HCEC 1CT (cell line): Measurements from ENCODE around the gene FXYD6.
A peak's percentile ranks its signal among the peaks of the same experiment; 100 is the strongest.

ENCODE experiments used
- DNase-seq: peaks from one replicate; pipeline ENCODE4 v3.0.0-alpha.2; 2017

The FXYD6 gene

DNA sequence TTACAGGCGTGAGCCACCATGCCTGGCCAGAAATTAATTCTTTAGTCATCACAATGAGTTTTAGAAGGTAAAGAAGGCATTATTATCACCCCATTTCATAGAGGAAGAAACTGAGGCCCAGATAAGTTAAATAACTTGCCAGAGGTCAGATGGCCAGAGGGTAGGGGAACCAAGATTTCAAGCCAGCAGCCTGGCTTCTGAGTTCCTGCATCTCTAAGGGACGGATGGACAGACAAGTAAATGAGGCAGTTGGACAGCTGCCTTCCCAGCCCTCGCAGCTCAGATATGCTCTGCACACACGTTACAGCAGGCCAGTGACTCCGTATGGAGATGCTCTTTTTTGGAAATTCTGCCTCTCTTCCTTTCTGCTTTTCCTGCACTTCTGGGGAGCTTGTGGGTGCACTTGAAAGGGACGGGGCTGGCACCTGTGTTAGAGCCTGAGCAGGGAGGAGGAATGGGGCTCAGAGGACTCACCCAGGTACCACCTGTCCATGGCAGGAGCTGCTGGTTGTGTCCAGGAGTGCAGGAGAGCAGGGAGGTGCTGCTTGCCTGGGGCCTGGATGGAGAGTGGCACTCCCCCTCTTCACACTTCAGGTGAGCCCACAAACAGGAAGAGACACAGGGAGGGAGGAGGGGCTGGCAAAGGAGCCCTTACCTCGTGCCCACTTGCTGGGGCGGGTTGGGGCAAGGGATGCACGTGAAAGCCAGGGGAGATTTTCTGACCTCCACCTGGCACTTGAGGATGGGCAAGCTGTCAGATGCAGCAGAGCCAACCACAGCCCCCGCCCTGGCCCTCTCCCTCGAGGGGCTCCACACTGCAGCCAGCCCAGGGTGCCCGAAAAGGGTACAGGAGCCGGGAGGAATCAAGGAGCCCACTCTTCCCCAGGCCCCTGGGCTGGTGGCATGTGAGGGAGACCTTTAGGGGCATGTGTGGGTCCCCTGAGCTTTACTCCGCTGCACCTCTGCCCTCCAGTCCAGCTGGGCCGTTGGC is 48.6 kb downstream of the FXYD6 start:
- DNase-seq = no peak

DNA sequence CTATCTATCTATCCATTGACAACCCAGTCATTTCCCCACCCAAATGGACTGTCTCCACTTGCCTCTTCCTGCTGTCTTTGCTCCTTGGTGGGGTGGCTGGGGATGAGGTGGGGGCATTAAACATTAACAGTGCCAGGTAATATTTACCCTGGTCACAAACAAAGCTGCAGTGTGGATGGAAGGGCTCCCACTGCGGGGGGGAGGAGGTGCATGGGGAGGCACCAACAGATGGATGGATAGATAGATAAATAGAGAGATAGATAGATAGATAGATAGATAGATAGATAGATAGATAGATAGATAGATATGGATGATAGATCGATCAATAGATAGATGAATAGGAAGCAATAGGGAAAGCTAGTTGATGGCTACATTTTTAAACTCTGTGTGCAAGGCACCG is 49.6 kb downstream of the FXYD6 start:
- no peak for DNase-seq

DNA sequence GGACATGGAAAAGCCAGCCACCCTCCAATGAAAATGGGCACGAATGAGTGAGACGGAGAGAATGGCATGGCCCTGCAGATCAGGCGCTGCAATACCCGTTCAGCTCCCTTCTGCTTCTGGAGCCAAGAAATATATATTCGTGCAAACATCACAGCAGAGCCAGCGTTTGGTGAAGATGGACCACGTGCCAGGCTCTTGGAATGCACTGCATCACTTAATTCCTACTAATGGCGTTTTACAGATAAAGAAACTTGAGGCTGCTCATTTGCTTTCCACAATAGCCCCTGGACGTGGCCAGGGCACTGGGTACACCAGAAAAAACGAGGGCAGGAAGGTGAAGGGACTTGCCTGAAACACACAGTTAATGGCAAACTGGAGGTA is 50.3 kb downstream of the FXYD6 start:
- no peak for DNase-seq

DNA sequence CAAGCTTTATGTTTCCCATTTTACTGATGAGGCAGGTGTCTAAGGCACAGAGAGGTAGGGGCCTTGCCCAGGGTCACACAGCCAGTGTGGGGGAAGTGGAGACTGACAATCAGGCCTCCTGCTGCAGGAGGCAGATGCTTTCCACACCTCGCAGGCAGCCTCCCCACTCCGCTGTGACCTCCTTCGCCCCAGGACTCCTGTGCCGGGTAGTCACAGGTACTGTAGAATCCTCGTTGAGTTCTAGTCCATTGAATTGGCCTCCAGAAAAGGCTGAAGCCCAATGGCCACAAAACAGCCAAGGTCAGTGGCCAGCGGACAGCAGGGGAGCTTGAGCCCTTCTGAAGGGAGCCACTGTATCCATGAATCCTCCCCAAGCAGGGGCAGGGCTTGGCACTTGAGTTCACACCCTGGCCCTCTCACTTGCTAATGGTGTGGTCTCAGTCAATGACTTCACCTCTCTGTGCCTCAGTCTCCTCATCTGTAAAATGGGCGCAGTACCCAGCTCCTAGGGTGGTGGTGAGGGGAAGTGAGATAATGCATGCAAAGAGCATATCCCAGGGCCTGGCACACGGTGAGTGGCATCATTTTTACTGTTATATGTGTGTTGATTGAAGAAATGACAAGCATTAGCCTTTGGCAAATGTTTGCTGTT is 50.8 kb downstream of the FXYD6 start:
- DNase-seq = no peak

DNA sequence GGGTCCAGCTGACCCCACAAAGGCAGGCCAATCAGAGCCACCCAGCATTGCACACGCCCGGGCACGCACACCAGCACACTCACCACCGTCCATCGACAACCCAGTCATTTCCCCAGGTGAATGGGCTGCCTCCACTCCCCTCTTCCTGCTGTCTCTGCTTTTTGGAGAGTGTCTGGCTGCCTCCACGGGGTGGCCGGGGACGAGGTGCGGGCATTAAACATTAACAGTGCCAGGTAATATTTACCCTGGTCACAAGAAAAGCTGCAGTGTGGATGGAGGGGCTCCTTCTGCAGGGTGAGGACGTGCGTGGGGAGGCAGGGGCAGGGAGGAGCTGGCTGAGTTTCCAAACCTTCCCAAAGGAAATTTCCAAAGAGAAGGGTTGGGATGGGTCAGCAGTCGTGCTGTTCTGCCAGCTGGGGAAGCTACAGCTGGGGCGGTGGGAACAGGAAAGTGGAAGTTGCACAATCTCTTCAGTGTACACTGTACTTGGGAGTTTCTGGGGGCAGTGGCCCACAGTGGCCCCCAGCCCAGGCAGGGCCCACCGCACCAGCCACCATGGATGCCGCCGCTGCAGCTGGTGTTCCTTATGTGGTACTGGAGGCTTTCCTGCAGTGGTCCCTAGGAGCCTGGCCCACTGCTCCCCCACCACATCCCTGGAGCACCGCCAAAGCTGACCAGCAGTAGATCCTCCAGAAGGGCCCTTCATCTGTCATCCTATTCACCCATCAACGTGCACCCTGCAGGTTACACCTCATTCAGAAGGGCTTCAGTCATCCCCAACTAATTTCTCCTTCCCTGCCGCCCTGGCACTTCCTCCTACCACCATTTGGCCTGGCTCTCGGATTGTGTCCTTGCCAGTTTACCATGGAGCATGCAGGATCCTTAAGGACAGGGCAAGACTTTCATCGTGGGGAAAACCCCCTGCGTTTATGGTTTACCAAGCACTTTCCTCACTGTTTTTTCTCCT is 51.6 kb downstream of the FXYD6 start, which contains the start of gene FXYD2:
FXYD2 (minus strand) TSS at position 174 of the 967 bp plus-strand sequence; CDS start at position 108, 66 bp downstream.
- no peak for DNase-seq

DNA sequence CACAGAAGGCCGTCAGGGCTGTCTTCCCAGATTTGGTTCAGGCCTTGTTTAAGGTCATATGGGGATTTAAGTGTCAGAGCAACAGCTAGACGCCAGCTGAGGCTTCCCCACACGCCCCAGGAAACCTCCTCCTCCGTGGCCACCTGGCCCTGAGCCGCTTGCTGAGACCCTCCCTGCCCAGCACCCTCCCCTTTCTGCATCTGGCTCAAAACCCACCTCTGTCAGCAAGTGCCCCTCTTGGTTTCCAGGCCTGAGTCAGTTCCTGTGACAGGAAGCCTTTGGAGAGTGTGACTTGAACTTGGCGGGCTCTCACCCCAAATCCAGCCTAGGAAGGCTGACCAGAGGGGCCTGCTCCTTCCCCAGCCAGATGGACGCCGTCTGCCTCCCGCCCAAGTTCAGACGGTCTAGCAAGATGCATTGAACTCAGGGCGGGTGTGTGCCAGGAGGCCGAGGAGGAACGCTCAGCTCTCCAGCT is 52.5 kb downstream of the FXYD6 start:
- DNase-seq = no peak

DNA sequence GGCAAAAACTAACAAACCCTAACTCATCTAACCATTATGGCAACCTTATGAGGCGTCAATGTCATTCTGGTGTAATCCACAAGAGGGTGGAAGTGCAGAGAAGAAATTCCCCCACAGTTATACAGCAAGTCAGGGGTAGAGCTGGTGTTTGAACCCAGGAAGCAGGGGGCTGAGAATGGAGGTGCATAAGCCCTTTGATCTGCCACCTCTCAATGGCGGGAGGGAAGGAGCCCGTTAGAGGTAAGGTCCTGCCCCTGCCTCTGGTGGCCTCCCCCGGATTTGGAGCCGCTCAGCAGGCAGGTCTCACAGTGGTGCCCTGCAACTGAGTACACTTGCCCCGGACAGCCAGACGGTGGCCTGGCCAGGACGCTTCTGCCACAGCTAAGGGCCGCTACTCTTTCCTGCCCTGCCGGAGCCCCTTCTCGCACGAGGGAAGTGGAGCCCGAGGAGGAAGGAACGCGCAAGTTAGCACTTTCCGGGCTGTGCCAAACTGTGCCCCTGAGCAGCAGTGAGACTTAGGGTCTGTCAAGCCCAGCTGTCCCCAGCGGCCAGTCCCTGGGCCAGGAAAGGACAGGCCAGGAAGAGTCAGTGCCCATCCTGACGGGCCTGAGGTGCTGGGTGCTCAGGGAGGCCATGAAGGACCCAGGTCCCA is 53.0 kb downstream of the FXYD6 start:
- no peak for DNase-seq

DNA sequence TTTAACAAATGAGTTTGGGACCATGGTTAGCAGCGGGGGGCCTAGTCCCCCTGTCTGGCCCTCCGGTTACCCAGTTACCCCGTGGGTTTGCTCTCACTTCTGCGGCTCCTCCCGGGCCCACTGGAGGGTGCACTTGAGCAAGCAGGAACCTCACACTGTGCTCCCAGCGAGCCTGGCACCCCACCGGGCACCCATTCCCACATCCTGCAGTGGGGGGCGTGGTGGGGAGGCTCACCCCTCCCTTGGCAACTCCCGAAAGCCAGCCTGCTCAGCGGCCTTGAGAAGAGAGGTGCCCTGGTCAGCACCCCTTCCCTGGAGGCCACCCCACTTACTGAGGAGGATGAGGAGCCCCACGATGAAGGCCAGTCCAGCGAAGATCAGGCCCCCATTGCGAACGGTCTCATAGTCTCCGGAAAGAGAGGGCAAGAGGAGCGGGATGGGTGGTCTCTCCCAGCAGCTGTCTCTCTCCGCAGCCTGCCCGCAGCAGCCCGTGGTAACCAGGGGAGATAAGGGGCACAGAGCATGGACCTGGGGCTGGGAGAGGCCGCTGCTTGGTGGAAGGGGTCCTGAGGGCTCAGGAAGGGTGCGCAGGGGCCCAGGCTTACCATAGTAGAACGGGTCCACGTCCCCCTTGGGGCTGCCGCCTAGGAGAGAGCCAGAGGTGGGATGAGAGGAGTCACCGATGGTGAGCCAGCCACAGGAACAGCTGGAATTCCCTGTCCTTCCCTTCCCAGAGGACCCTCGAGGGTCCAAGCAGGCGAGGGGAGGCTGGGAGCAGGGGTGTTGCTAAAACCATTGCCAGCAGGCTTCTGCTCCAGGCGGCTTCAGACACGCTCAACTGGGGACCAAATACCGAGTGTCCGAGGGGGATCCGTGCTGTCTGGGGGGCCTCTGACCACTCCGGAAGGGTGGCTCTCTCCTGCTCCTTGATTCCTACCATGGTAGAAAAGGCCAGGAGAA is 54.1 kb downstream of the FXYD6 start:
- DNase-seq = no peak

DNA sequence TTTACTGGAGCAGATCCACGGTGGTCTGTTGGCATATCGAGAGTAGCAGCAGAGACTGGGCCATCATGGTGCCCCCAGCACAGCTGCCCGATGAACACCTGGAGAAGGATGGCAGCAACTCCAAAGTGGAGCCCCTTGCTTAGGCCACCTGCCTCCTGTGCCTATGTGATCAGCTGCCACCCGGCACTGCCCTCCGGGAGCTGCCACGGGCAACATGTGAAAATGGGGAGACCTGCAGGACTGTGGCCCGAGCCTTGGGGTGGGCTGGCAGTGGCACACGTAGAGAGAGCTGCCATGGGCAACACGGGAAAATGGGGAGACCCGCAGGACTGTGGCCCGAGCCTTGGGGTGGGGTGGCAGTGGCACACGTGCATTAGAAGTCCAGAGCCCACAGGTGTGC is 55.0 kb downstream of the FXYD6 start:
- no peak for DNase-seq

DNA sequence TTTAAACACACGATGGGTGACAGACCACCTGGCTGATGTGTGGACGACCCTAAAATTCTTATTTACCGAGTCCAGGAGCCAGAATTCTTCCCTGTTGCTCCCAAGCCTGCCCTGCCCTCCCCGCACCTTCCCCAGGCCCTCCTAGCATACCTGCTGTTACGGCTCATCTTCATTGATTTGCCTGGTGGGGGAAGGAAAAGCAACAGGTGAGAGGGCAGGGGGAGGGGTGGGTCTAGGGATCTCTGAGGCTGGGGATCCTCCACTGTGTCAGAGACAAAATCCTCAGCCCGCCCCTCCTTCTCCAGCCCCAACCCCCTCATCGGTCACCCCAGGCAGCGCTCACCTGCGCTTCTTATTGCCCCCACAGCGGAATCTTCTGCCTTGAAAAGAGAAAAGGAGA is 55.9 kb downstream of the FXYD6 start:
- no peak for DNase-seq

DNA sequence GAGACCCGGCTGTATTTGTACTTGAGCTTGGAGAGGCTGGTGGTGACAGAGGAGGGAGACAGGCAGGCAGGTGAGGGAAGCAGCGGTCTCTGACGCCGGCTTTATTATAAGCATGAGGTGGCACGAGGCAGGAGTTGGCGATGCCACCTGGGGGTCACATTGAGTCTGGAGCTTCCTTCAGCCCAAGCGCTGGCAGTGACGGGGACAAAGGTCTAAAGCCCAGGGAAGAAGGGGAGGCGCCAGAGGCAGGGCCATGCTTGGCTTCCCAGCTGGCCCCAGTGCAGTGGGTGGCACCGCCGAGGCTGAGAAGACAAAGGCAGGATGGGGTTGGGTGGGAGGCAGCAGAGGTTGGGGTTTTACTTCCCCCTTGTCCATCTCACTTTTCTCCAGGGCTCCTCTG is 56.4 kb downstream of the FXYD6 start:
- no peak for DNase-seq

DNA sequence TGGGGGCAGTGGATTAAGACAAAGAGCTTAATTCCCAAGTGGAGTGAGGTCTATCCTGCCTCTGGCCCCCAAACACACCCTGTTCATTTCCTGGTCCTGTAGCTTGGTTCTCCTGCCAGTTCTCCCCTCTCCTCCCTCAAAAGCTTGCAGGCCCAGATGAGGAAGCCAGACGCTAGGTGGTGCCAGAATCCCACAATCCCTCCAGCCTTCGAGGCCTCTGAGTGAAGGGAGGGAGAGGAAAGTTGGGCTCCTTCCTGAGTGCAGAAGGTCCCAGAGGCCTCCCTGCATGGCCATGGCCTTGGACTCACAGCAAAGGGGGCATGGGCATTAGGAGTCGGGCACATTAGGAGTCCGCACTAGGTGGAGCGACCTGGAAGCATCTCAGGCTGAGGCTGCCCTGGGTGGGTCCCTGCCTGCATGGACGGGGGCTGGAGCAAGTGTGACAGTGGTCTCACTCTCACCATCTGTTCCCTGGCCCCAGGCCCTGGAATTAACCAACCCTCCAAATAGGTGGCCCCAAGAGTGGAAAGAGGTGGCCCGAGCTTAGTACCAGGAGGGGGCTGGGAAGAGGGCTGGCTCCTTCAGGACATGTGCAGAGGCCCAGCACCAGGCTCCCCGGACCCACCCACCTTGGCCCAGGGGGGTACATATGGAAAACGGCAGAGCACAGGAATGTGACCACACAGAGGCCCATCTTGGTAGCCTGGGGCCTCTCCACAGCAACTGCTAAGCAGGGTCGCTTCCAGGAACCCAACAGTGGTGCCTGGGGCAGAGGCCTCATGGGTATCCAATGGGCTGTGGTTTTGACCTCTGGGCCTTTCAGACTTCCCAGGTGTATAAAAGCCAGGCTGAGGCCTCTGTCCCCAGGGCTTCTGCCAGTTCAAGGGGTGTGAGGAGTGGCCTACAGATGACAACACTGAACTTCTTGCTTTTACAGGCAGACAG is 57.1 kb downstream of the FXYD6 start:
- DNase-seq = peak; percentile 56

DNA sequence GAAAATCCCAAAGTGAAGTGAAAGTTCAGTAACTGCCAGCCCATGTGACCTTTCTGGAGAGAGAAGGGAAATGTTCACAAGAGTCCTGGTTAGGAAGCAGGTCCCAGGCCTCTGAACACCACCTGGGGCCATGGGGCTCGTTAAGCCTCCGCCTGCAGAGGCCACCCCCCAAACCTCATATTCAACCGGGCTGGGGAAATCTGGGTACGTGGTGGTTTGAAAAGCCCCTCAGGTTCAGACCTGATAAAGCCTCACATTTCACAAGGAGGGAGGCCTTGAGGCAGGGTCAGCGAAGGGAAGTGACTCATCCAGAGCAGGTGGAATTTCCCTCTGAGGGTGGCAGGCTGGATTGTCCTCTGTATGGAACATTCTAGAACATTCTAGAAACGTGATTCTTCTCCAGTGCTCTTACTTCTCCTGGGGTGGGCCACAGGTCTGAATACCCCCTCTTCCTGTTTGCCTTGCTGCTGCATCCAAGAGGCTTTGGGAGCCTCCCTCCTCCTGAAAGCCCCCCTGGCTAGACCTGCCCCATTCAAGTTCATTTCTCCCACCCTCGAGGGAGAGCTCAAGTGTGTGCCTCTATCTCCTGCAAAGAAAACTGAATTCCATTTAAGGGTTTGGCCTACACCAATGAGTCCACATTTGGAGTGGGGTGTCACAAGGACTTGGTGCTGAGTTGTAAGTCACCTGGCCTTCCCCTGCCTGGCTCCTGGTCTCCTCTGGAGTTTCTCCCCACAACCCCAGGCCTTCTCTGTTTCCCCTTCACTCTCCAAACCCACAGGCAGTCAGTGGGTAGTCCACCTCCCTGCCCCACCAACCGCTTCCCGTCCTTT is 58.2 kb downstream of the FXYD6 start:
- no peak for DNase-seq

DNA sequence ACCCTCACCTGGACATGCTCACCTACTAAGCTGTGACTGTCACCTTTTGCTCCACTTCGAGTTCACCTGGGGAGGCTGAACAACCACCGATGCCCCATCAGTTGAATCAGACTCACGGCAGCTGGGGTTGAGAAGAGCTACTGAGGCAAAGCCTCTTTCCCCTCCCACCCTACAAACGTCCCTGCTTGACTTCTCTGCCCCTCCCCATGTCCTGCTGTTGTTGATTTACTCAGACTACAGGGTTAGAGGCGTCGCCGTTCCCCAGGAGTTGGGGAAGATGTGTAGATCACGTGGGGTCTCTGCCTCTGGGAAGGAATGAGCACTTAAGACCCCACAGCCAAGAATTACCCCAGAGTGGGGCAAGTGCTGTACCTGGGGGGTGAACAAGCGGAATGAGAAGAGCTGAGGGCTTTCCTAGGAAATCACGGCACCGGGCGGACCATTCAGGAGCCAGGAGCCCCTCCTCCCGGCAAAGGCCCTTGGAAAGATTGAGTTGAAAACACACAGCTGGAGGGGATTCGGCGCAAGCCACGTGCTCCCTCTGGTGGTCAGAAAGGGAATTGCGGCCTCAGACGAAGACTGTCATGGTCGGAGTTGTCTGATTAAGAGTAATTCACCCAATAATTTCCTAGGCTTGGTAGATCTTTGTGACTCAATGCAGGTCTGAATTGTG is 59.0 kb downstream of the FXYD6 start:
- DNase-seq = peak; percentile 37

DNA sequence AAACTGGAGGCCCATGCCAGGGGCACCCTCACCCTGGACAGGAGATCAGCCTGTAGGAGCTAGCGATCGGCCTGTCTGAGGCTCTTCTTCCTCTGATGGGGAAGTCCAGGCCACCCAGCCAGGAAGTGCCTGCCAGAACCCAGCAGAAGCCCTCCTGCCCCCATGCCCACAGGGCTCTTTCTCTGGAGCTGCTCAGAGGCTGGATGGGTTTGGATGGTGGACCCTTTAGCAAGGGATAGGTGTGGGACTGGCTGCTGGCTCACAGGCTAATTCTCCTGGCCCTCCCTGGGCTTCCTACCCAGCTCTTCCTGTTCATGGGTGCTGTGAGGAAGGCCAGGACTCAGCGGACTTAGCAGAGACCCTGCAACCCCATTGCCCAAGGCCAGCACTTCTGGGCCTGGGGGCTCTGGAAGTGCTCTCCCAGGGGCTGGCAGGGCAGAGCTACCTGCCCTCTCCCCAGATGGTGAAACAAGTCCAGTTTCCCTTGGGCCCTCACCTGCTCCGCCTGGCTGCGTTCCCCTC is 59.6 kb downstream of the FXYD6 start:
- no peak for DNase-seq

DNA sequence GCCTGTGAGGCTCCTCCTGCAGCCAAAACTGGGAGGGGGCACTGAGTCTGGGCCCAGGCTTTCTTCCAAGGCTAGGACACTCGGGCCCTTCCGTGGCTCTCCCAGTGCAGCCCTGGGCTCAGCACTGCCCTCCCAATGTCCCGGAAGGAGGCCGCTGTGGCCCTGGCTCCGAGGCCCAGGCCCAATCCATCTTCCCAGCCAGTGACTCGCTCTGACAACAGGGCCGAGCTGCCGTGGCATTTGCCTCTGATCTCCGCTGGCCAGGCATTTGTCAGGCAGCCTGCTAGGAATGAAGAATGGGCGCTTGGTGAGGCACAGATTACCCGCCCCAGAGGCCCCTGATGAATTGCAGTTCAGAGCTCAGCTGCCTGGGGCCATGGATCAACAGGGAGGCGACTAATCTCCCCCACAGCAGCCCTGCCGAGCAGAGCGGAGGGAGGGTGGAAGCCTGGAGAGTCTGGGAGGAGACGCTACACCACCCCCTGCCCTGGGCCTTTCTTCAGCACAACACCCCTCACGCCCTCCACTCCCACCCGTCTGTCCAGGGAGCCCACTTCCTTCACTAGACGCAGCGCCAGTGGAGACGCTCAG is 60.2 kb downstream of the FXYD6 start:
- no peak for DNase-seq

DNA sequence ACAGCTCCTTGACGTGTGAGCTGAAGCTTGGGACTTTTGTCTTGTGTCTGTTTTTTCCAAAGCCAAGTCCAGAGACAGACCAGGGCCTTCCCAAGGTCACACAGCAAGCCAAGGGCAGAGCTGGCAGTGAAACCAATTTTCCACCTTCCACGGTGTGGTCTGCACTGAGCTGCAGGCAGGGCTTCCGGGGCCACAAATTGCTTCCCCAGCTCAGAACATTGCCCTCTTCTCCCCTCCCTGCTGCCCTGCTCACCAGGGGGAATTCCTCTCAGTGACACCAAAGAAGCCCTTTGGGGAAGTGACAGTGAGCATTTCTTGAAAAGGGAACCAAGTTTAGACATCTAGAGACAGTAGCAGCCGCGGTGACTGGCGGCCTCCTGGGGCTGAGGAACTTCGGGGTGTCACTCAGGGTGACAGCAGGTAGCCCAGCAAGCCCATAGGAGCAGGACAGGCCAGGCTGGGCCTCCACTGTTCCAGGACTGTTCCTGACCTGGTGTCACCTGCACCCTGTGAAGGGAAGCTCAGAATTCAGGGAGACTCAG is 61.1 kb downstream of the FXYD6 start:
- no peak for DNase-seq
